Left renal cortex interstitium (tissue), 4 donors: ENCODE data around the gene CCDC134. TPM values are rescaled to one million over a fixed set of nuclear protein-coding genes. Genes with fewer than 3 reads are reported as not detected.

Source experiments
- DNase-seq, 4 donors: peaks; one replicate each; pipeline ENCODE4 v3.0.0-alpha.2; 2013; ENCODE audit warnings: low read depth in 4 of 4, low spot score in 2 of 4, missing footprints in 1 of 4
- polyA plus RNA-seq, 4 donors: library from polyadenylated mRNA; unstranded; fragments of 120-200 nt; gene quantifications; one replicate each; pipeline ENCODE4 v1.2.1, GENCODE V29; 2013; ENCODE audit not compliant: insufficient read length in 4 of 4

CCDC134 gene
- polyA plus RNA-seq, 4 donors: 7.8 to 10.8 (median 9.8) TPM

GRCh38 chr22:41874090-41874489 lies 73.6 kb downstream of the CCDC134 start:
- DNase-seq: no peak

DNA sequence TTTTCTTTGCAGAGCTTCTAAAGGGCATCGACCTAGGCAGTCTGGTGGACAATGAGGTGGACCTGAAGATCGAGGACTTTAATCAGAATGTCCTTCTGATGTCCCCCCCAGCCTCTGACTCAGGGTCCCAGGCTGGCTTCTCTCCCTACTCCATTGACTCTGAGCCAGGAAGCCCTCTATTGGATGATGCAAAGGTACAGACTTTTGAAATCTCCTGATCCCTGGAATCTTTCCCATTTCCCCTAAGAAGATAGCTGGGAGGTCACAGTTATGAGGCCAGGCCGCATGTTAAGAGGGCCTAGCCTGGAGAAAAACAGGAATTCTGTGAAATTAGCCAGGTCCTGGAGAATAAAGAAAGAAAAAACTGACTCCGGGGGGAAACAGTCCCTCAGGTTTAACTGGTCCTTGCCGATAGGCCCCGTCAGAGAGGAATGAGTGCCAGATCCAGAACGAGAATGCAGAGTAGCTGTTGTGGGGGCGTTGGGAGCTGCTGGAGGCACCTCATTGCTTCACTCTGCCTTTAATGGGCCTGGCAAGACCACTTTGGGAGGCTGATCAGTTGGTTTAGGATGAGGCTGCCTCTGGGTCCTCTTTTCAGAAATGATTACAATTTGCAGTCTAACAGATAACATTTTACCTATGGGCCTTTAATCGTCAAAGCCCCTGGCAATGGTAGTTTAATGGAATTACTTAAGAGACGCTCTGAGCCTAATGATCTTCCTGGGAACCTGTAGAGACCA lies 75.2 kb downstream of the CCDC134 start:
- DNase-seq: no peak

Other genes with a start within 250 kb of the CCDC134 start
- 1 to 10 TPM; 4.9 to 8.4 (median 7.4) TPM for gene CSDC2, start 239.7 kb upstream of the CCDC134 start, polyA plus RNA-seq
- gene PMM1, start 210.8 kb upstream of the CCDC134 start, polyA plus RNA-seq: 10 to 100 TPM; 52.2 to 61.5 (median 53.3) TPM
- gene DESI1, start 179.6 kb upstream of the CCDC134 start, polyA plus RNA-seq: 10 to 100 TPM; 24.0 to 34.3 (median 28.7) TPM
- gene XRCC6, start 179.4 kb upstream of the CCDC134 start, polyA plus RNA-seq: 100 to 1,000 TPM; 314 to 396 (median 372) TPM
- gene SNU13, start 111.8 kb upstream of the CCDC134 start, polyA plus RNA-seq: 100 to 1,000 TPM; 131 to 185 (median 151) TPM
- gene MEI1, start 101.2 kb upstream of the CCDC134 start, polyA plus RNA-seq: 1 to 10 TPM; 2.9 to 3.4 (median 3.3) TPM
- gene SREBF2, start 32.4 kb downstream of the CCDC134 start, polyA plus RNA-seq: 100 to 1,000 TPM in 1 of 4 donors, 10 to 100 TPM in 3; 86.4 to 106 (median 92.7) TPM
- gene SHISA8, start 114.4 kb downstream of the CCDC134 start, polyA plus RNA-seq: 1 to 10 TPM in 2 of 4 donors, under 1 TPM in 2; 0.28 to 1.9 (median 0.93) TPM
- gene TNFRSF13C, start 126.1 kb downstream of the CCDC134 start, polyA plus RNA-seq: 1 to 10 TPM in 3 of 4 donors, under 1 TPM in 1; 0.82 to 3.9 (median 2.6) TPM
- 10 to 100 TPM; 11.0 to 21.0 (median 16.9) TPM for gene CENPM, start 146.5 kb downstream of the CCDC134 start, polyA plus RNA-seq
- gene SEPTIN3, start 168.8 kb downstream of the CCDC134 start, polyA plus RNA-seq: 1 to 10 TPM; 6.1 to 7.8 (median 7.1) TPM
- gene WBP2NL, start 198.1 kb downstream of the CCDC134 start, polyA plus RNA-seq: 1 to 10 TPM; 3.2 to 8.0 (median 5.3) TPM